Chondrocyte (in vitro differentiated cells): ENCODE results near the gene KRTAP13-1. TPM values are rescaled to one million over a fixed set of nuclear protein-coding genes. Genes with fewer than 3 reads are reported as not detected.

ENCODE experiments used
- DNase-seq: peaks from one replicate; pipeline ENCODE4 v3.0.0; 2021; ENCODE audit warnings: mixed read lengths, low spot score
- H3K27ac Mint-ChIP-seq: one replicate; pipeline ENCODE4 v1.8.0; 2021; ENCODE audit warnings: mild to moderate bottlenecking, moderate library complexity, mixed read lengths; ENCODE audit not compliant: unreplicated experiment
- H3K27me3 Mint-ChIP-seq: 2 replicates; pipeline ENCODE4 v1.8.0; 2021; ENCODE audit warnings: low read depth, mixed read lengths
- H3K36me3 Mint-ChIP-seq: 2 replicates; pipeline ENCODE4 v1.8.0; 2021; ENCODE audit warnings: low read depth, mixed read lengths
- H3K4me1 Mint-ChIP-seq: 2 replicates; pipeline ENCODE4 v1.8.0; 2021; ENCODE audit warnings: low read depth, mild to moderate bottlenecking, mixed read lengths
- H3K4me3 Mint-ChIP-seq: one replicate; pipeline ENCODE4 v1.8.0; 2021; ENCODE audit warnings: mild to moderate bottlenecking, moderate library complexity, mixed read lengths; ENCODE audit not compliant: unreplicated experiment
- H3K9me3 Mint-ChIP-seq: 2 replicates; pipeline ENCODE4 v1.8.0; 2021; ENCODE audit warnings: low read depth, mixed read lengths
- CTCF ChIP-seq: fragments of 200-600 bp; sonication (generic); IDR thresholded peaks from 2 replicates; pipeline ENCODE4 v1.5.0; 2021; ENCODE audit warnings: antibody characterized with exemption, mild to moderate bottlenecking, moderate library complexity
- total RNA-seq: library from RNA; stranded (reverse); gene quantifications from 3 replicates; pipeline ENCODE4 v1.2.1, GENCODE V29; 2021

KRTAP13-1 gene
- total RNA-seq, 1 donor from 2014 or later = not detected

- H3K4me1 Mint-ChIP-seq = no peaks in the 10 kb centered on the region
- TF ChIP-seq CTCF = no peak
- H3K27ac Mint-ChIP-seq = no peak overlapping the region
- no peaks in the 10 kb centered on the region for H3K9me3 Mint-ChIP-seq
- no peak overlapping the region for H3K4me3 Mint-ChIP-seq
- DNase-seq = no peak
- peaks cover 10% of the 10 kb centered on the region for H3K27me3 Mint-ChIP-seq
- no peaks in the 10 kb centered on the region for H3K36me3 Mint-ChIP-seq
Measured at GRCh38 chr21:30355906-30356305, 39.9 kb upstream of the KRTAP13-1 start.

- Mint-ChIP-seq H3K27me3 (peaks cover 7% of the 10 kb centered on the region), H3K9me3 (no peaks in the 10 kb centered on the region), H3K36me3 (no peaks in the 10 kb centered on the region), H3K4me3 (no peak within 1 kb of the TSS), H3K27ac (no peak within 1 kb of the TSS), H3K4me1 (peaks cover 4% of the 10 kb centered on the region)
- no peak for DNase-seq
- no peak for TF ChIP-seq CTCF
Measured at GRCh38 chr21:30372139-30372770, 23.6 kb upstream of the KRTAP13-1 start, which contains the start of gene KRTAP13-2. KRTAP13-2 (minus strand) TSS chr21:30372271; CDS start chr21:30372213, 58 bp downstream.

- no peaks in the 10 kb centered on the region for H3K9me3 Mint-ChIP-seq
- no peak overlapping the region for H3K4me3 Mint-ChIP-seq
- H3K36me3 Mint-ChIP-seq = no peaks in the 10 kb centered on the region
- DNase-seq = no peak
- peaks cover 6% of the 10 kb centered on the region for H3K27me3 Mint-ChIP-seq
- no peaks in the 10 kb centered on the region for H3K4me1 Mint-ChIP-seq
- TF ChIP-seq CTCF = no peak
- no peak overlapping the region for H3K27ac Mint-ChIP-seq
Measured at GRCh38 chr21:30382201-30382600, 13.6 kb upstream of the KRTAP13-1 start.

GRCh38 chr21:30391492-30392025 lies 4.3 kb upstream of the KRTAP13-1 start:
- peaks cover 14% of the 10 kb centered on the region for H3K9me3 Mint-ChIP-seq
- no peak overlapping the region for H3K27ac Mint-ChIP-seq
- DNase-seq = no peak
- peaks cover 6% of the 10 kb centered on the region for H3K27me3 Mint-ChIP-seq
- no peaks in the 10 kb centered on the region for H3K36me3 Mint-ChIP-seq
- H3K4me1 Mint-ChIP-seq = no peaks in the 10 kb centered on the region
- TF ChIP-seq CTCF = no peak
- H3K4me3 Mint-ChIP-seq = no peak overlapping the region

GRCh38 chr21:30408782-30409494 lies 13.1 kb downstream of the KRTAP13-1 start:
- Mint-ChIP-seq H3K4me3 (peak overlapping the region; percentile 55), H3K36me3 (no peaks in the 10 kb centered on the region), H3K27ac (no peak overlapping the region), H3K4me1 (peaks cover 7% of the 10 kb centered on the region), H3K27me3 (peaks cover 11% of the 10 kb centered on the region), H3K9me3 (peaks cover 6% of the 10 kb centered on the region)
- DNase-seq = peak; percentile 69
- TF ChIP-seq CTCF = peak; percentile 79
